Left cardiac atrium (tissue), 4 donors: ENCODE data around the gene EDC3. TPM values are rescaled to one million over a fixed set of nuclear protein-coding genes. Genes with fewer than 3 reads are reported as not detected.

ENCODE experiments used
- ATAC-seq, 2 donors: fragments of 200-7000 bp; cut with Tn5 transposase; one replicate each; pipeline ENCODE4 v1.9.1; 2020; ENCODE audit warnings: mild to moderate bottlenecking in 2 of 2, moderate library complexity in 2 of 2
- DNase-seq: peaks from one replicate; pipeline ENCODE4 v3.0.0-alpha.2; 2020
- intact Hi-C, 2 donors: fragments of 100-400 bp; cut with DNase I; formaldehyde crosslinking; loops; one replicate each; pipeline versions ENCODE4 v1.14.1 to v1.15.1; 2022 to 2023
- total RNA-seq, 2 donors: library from RNA; stranded (reverse); fragmentation: NEBNext Ultra II Directional; extraction: Animal tissue kit (Norgen Biotek cat#: 25700); gene quantifications; one replicate each; pipeline ENCODE4 v1.2.1, GENCODE V29; 2021
- donor health status: DM: no; HTN: yes; CAD: no.
- donor health status: DM: no; HTN: yes; CAD: no; lungs with severe emphysema.
- donor health status: DM: yes; HTN: yes; CAD: no.
- donor health status: Dilated cardiomyopathy.

The EDC3 gene
- total RNA-seq, 2 donors from 2014 or later: 19.7 to 19.8 TPM

DNA sequence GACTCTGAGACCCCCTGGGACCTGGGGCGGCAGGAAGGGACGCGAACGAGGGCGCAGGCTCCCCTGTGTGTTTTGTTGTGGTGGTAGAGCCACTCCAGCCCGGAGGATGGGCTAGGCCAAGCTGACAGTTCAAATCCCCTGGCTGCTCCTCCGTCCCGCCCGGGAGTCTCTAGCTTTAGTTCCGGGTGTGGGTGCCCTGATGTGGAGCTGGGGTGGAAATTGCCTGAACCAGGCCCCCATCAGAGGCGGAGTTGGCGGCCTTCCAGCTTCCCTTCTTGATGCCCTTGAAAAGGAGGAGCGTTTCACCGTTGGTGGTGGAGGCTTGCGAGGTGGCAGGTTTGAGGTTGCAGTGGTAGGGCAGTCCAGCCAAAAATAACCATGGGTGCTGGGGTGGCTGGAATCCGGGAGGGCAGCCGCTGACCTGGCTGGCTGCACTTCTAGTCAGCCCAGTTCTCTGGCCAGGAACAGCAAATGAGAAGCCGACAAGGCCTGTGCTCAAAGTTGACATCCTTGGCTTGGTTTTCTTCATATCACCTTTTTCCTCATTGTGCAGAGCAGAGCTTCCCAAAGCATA, 79.4 kb downstream of the EDC3 start:
- ATAC-seq (peak; percentile 10), DNase-seq (peak; percentile 85)
- intact Hi-C loops: loop anchor here in 1 of 2 donors (10.0 kb wide), 1 partner anchor 152 kb away; the partner anchor contains the start of gene UBL7

- DNase-seq (peak; percentile 97), ATAC-seq (peak; percentile 90 to 91)
- intact Hi-C loops: loop anchor here in 1 of 2 donors (10.0 kb wide), 1 partner anchor 151 kb away; the partner anchor contains the start of gene UBL7
These were observed 80.1 kb downstream of the EDC3 start, which contains the start of gene CLK3 for GRCh38 chr15:74615508-74616365. Gene CLK3, plus strand, starts transcription at chr15:74615836. Its CDS starts 3,361 bp downstream, at chr15:74619197.

DNA sequence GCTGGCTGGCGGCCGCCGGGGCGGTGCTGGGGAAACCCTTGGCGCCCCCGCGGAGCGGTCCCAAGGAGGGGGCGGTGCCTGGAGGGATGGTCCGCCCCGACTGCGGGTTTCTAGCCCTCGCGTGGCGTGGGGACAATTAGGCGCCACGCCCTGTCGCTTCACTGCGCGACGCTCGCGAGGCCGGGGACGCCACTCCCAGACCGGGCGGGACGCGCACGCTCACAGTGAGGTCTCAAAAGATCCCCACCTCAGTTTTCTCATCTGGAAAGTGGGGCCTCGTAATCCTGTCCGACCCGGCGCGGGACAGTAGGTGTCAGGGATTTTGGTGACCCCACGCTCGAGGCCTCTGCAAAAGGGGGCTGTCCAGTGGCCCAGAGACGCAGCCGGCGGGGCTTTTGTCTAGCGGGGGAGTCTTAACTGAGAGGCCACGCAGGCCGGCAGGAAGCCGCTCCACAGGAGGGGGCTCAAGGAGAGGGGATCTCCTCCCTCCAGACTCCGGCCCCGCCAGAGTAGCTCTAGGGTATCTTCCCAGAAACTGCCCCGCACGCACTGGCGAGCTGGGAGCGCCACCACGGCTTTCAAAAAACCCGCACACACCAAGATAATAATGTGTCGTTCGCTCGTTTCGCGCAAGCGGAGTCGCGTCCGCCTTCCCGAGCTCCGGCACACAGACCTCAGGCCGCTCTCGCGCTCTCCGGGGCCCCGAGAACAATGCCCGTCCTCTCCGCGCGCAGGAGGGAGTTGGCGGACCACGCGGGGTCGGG, 80.9 kb downstream of the EDC3 start:
- peak; percentile 83 to 84 for ATAC-seq
- DNase-seq: peak; percentile 89
- intact Hi-C loops: loop anchor here (5.0 to 10.0 kb wide), 2 partner anchors 73 to 150 kb away; partner anchors contain the start of genes ARID3B (in 1 of the 2) and UBL7 (in 1 of the 2)

- intact Hi-C loops: loop anchor here (5.0 to 10.0 kb wide), 2 partner anchors 72 to 149 kb away; partner anchors contain the start of genes ARID3B (in 1 of the 2) and UBL7 (in 1 of the 2)
- no peak for DNase-seq
- ATAC-seq: no peak
These were observed 81.7 kb downstream of the EDC3 start for GRCh38 chr15:74613953-74614743.

GRCh38 chr15:74613089-74613952, 82.5 kb downstream of the EDC3 start:
- ATAC-seq (no peak), DNase-seq (no peak)
- intact Hi-C loops: loop anchor here (5.0 to 10.0 kb wide), 2 partner anchors 71 to 149 kb away; partner anchors contain the start of genes ARID3B (in 1 of the 2) and UBL7 (in 1 of the 2)

GRCh38 chr15:74612677-74613076, 83.1 kb downstream of the EDC3 start:
- ATAC-seq: no peak
- intact Hi-C loops: loop anchor here (5.0 to 10.0 kb wide), 2 partner anchors 70 to 148 kb away; partner anchors contain the start of genes ARID3B (in 1 of the 2) and UBL7 (in 1 of the 2)
- no peak for DNase-seq

GRCh38 chr15:74611834-74612233, 84.0 kb downstream of the EDC3 start:
- intact Hi-C loops: loop anchor here (5.0 to 10.0 kb wide), 2 partner anchors 70 to 147 kb away; partner anchors contain the start of genes ARID3B (in 1 of the 2) and UBL7 (in 1 of the 2)
- no peak for ATAC-seq
- no peak for DNase-seq

GRCh38 chr15:74611341-74611740, 84.5 kb downstream of the EDC3 start:
- intact Hi-C loops: loop anchor here (5.0 to 10.0 kb wide), 2 partner anchors 69 to 147 kb away; partner anchors contain the start of genes ARID3B (in 1 of the 2) and UBL7 (in 1 of the 2)
- no peak for DNase-seq
- ATAC-seq: no peak

DNA sequence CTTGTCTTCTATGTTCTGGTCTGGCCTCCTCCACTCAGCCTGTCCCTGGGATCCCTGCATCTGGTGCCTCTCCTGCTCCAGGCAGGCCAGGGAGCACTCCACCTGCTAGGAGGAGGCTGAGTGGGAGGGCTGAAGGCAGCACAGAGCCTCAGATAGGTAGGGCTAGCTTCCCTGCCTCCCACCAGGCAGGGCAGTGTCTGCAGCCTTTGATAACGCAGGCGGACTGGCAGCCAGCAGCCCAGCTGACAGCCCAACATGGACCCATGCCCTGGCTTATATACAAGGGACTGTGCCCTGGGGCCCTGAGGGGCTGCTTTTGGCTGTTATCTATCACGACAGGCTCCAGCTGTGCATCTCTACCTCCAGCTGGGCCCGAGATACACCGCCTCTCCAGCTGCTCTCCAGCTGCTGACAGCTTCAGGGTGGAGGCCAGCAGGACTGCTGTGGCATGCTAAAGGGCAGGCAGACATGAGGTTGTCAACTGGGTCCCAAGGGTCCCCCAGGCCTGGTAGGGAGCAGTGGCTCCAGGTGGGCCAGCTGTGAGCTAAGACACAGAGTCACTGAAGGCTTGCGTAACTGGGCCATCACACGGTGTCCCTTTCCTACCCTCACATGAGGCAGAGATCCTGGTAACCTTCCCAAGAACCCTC, 85.4 kb downstream of the EDC3 start:
- ATAC-seq (no peak), DNase-seq (no peak)
- intact Hi-C loops: loop anchor here (5.0 to 10.0 kb wide), 2 partner anchors 68 to 146 kb away; partner anchors contain the start of genes ARID3B (in 1 of the 2) and UBL7 (in 1 of the 2)

DNA sequence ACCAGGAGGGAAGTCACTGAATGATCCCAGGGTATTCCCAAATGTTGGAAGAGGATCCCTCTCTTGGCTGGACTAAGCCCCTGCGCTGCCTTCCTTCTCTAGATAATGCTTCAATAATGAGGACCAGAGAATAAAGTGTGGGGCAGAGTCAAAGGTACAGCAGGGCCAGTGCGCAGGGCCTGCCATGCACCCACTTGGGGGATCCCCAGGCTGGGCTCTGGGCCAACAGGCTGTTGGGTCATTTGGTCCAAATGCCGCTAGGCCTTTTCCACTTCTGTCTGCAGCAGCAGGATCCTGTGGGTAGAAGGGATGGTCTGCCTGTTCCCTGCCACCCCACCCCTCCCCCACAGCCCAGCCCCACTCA, 85.9 kb downstream of the EDC3 start:
- ATAC-seq: no peak
- intact Hi-C loops: loop anchor here (5.0 to 10.0 kb wide), 2 partner anchors 68 to 145 kb away; partner anchors contain the start of genes ARID3B (in 1 of the 2) and UBL7 (in 1 of the 2)
- no peak for DNase-seq

DNA sequence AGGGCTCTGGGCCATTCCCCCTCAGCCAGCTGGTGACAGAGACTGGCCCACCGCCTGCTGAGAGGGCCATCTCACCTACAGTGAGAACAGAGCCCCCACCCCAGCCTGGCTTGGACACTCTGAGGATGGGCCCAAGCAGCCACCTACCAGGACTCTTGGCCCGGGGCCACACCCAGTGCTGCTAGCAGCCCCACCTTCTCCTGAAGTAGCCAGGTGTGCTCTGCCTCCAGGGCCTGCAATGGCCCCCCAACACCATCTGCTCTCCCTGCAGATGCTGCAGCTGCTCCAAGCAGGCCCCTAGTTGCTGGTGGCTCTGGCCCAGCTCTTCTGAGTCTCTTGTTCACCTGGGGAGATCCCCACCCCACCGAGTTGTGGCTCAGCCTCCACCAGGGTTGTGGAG, 87.0 kb downstream of the EDC3 start:
- no peak for ATAC-seq
- intact Hi-C loops: no loop called here
- DNase-seq: no peak

- no peak for DNase-seq
- no peak for ATAC-seq
- intact Hi-C loops: no loop called here
These were observed 90.1 kb downstream of the EDC3 start for GRCh38 chr15:74605795-74606150.

DNA sequence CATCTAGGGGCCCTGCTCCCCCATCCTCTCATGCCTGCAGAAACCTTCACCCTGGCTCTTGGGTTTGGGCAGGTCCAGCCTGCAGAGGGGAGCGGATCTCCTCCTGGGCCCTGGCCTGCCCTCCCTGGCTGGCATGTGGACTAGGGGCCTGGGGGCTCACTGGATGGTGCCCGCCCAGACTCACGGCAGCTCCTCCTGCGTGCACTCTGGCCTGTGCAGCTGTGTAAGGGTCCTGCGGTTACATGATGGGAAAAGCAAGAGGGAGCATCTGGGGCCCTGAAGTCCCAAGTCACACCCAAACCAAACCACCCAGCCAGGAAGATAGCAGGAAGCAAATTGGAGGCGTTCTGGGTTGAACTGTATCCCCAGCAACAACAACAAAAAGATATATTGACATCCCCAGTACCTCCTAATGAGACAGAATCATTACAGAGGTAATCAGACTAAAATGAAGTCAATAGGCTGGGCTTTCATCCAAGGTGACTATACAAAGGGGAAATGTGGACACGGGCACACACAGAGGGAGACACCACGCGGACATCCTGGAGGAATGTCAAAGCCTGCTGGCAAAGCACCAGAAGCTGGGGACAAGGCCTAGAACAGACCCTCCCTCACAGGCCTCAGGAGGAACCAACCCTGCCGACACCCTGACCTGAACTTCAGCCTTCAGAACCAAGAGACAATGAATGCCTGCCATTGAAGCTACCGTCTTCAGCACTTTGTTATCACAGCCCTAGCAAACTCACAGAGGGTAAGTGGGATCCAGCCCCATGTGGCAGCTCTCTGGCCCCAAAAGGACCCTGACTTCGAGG, 90.6 kb downstream of the EDC3 start:
- intact Hi-C loops: loop anchor here in 1 of 2 donors (5.0 kb wide), 1 partner anchor 58 kb away; no protein-coding TSS in a partner anchor
- ATAC-seq: no peak
- DNase-seq: no peak

GRCh38 chr15:74603789-74604705, 91.8 kb downstream of the EDC3 start:
- intact Hi-C loops: loop anchor here in 1 of 2 donors (5.0 kb wide), 1 partner anchor 57 kb away; no protein-coding TSS in a partner anchor
- DNase-seq (no peak), ATAC-seq (no peak)
